SJCRH30 (cell line): ENCODE results near the gene LINC01488. TPM values are rescaled to one million over a fixed set of nuclear protein-coding genes. Genes with fewer than 3 reads are reported as not detected.

Source experiments
- DNase-seq, 2 experiments: peaks; one replicate each; pipeline ENCODE4 v3.0.0-alpha.2; 2015 to 2020
- H3K27ac ChIP-seq: fragments of 250-450 bp; sonication (Bioruptor Pico); 2 replicates; pipeline ENCODE4 v1.5.1; 2020; ENCODE audit warnings: mild to moderate bottlenecking, moderate library complexity
- H3K27me3 ChIP-seq: fragments of 250-450 bp; sonication (Bioruptor Pico); 2 replicates; pipeline ENCODE4 v1.5.1; 2020; ENCODE audit warnings: mild to moderate bottlenecking, moderate library complexity
- H3K36me3 ChIP-seq: fragments of 250-450 bp; sonication (Bioruptor Pico); 2 replicates; pipeline ENCODE4 v1.5.1; 2020; ENCODE audit warnings: mild to moderate bottlenecking, moderate library complexity
- H3K4me1 ChIP-seq: fragments of 250-450 bp; sonication (Bioruptor Pico); 2 replicates; pipeline ENCODE4 v1.5.1; 2020; ENCODE audit warnings: mild to moderate bottlenecking, moderate library complexity
- H3K4me3 ChIP-seq: fragments of 250-450 bp; sonication (Bioruptor Pico); 2 replicates; pipeline ENCODE4 v1.5.1; 2020; ENCODE audit warnings: mild to moderate bottlenecking, moderate library complexity
- H3K9me3 ChIP-seq: fragments of 250-450 bp; sonication (Bioruptor Pico); replicated peaks from 2 replicates; pipeline ENCODE4 v1.5.1; 2020; ENCODE audit warnings: mild to moderate bottlenecking, moderate library complexity
- total RNA-seq: library from RNA; depleted of rRNA; stranded (reverse); fragments of >200 nt; shearing (Covaris generic); gene quantifications from 2 replicates; pipeline ENCODE4 v1.2.3, GENCODE V29; 2014

LINC01488 gene
- total RNA-seq, 1 experiment from 2014 or later: not detected

DNA sequence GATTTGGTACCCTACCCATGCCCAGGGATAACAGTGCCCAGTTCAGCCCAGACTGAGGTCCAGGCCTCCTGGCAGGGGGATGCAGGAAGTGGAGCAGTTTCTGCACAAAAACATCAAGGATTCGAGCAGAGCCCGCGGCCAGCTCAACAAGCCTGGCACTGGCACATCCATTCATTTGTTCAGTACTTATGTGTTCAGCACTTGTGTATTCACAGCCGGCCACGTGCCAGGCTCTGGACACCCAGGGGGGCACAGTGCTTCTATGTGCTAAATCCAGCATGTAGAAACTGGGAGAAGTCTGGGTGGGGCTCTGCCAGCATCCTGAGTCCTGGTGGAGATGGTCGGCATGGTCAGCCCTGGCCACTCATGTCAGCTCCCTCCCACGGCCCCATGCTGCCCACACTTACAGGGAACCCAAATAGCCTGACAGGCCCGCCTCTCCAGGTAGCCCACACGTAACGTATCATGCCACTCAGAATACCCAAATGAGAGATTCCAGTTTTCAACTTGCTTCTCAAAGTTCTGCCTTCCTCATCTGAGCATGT lies 28.5 kb downstream of the LINC01488 start:
- no peaks in the 10 kb centered on the region for H3K9me3 ChIP-seq
- no peaks in the 10 kb centered on the region for H3K4me1 ChIP-seq
- no peak for DNase-seq
- no peak overlapping the region for H3K27ac ChIP-seq
- H3K4me3 ChIP-seq: no peak overlapping the region
- no peaks in the 10 kb centered on the region for H3K36me3 ChIP-seq
- H3K27me3 ChIP-seq: peaks cover 11% of the 10 kb centered on the region; the same call in 1 of the 2 replicates

GRCh38 chr11:69510471-69511357 lies 29.3 kb downstream of the LINC01488 start:
- Histone ChIP-seq H3K9me3 (no peaks in the 10 kb centered on the region), H3K27me3 (peaks cover 11% of the 10 kb centered on the region; the same call in 1 of the 2 replicates), H3K4me1 (no peaks in the 10 kb centered on the region), H3K27ac (no peak overlapping the region), H3K4me3 (no peak overlapping the region), H3K36me3 (no peaks in the 10 kb centered on the region)
- no peak for DNase-seq

GRCh38 chr11:69511358-69512055 lies 30.0 kb downstream of the LINC01488 start:
- Histone ChIP-seq H3K36me3 (no peaks in the 10 kb centered on the region), H3K4me1 (no peaks in the 10 kb centered on the region), H3K4me3 (no peak overlapping the region), H3K9me3 (no peaks in the 10 kb centered on the region), H3K27me3 (peaks cover 11% of the 10 kb centered on the region; the same call in 1 of the 2 replicates), H3K27ac (no peak overlapping the region)
- DNase-seq: no peak

- H3K4me1 ChIP-seq: no peaks in the 10 kb centered on the region
- DNase-seq: no peak
- H3K36me3 ChIP-seq: no peaks in the 10 kb centered on the region
- no peaks in the 10 kb centered on the region for H3K9me3 ChIP-seq
- no peak overlapping the region for H3K4me3 ChIP-seq
- no peak overlapping the region for H3K27ac ChIP-seq
- peaks cover 11% of the 10 kb centered on the region; the same call in 1 of the 2 replicates for H3K27me3 ChIP-seq
These were observed 30.7 kb downstream of the LINC01488 start for GRCh38 chr11:69512136-69512535.

GRCh38 chr11:69512790-69513189 lies 31.3 kb downstream of the LINC01488 start:
- H3K36me3 ChIP-seq: no peaks in the 10 kb centered on the region
- H3K9me3 ChIP-seq: no peaks in the 10 kb centered on the region
- no peak overlapping the region for H3K27ac ChIP-seq
- no peaks in the 10 kb centered on the region for H3K4me1 ChIP-seq
- peaks cover 11% of the 10 kb centered on the region; the same call in 1 of the 2 replicates for H3K27me3 ChIP-seq
- DNase-seq: no peak
- no peak overlapping the region for H3K4me3 ChIP-seq

- Histone ChIP-seq H3K4me3 (no peak overlapping the region), H3K27ac (no peak overlapping the region), H3K9me3 (no peaks in the 10 kb centered on the region), H3K27me3 (peaks cover 11% of the 10 kb centered on the region; the same call in 1 of the 2 replicates), H3K4me1 (no peaks in the 10 kb centered on the region), H3K36me3 (no peaks in the 10 kb centered on the region)
- no peak for DNase-seq
These were observed 31.7 kb downstream of the LINC01488 start for GRCh38 chr11:69513196-69513595.

- peaks cover 7% of the 10 kb centered on the region; the same call in 1 of the 2 replicates for H3K27me3 ChIP-seq
These were observed 32.3 kb downstream of the LINC01488 start for GRCh38 chr11:69513663-69514224.

GRCh38 chr11:69514771-69515170 lies 33.3 kb downstream of the LINC01488 start:
- no peak overlapping the region for H3K4me3 ChIP-seq
- no peak for DNase-seq
- no peaks in the 10 kb centered on the region for H3K4me1 ChIP-seq
- H3K36me3 ChIP-seq: no peaks in the 10 kb centered on the region
- H3K9me3 ChIP-seq: no peaks in the 10 kb centered on the region
- H3K27ac ChIP-seq: no peak overlapping the region
- 0 out of 2 replicates have a peak, but pooled peaks cover 4% of the 10 kb centered on the region for H3K27me3 ChIP-seq

More at GRCh38 chr11:69513663-69514224, 32.3 kb downstream of the LINC01488 start:
- Histone ChIP-seq H3K4me1 (no peaks in the 10 kb centered on the region), H3K27ac (no peak overlapping the region), H3K36me3 (no peaks in the 10 kb centered on the region), H3K9me3 (no peaks in the 10 kb centered on the region), H3K4me3 (no peak overlapping the region)
- no peak for DNase-seq

- H3K36me3 ChIP-seq: no peaks in the 10 kb centered on the region
- H3K27me3 ChIP-seq: 0 out of 2 replicates have a peak, but pooled peaks cover 4% of the 10 kb centered on the region
- no peak for DNase-seq
- no peak overlapping the region for H3K27ac ChIP-seq
- no peaks in the 10 kb centered on the region for H3K4me1 ChIP-seq
- no peaks in the 10 kb centered on the region for H3K9me3 ChIP-seq
- H3K4me3 ChIP-seq: no peak overlapping the region
These were observed 34.1 kb downstream of the LINC01488 start for GRCh38 chr11:69515271-69516245.

- no peak overlapping the region for H3K27ac ChIP-seq
- 0 out of 2 replicates have a peak, but pooled peaks cover 1% of the 10 kb centered on the region for H3K27me3 ChIP-seq
- H3K36me3 ChIP-seq: no peaks in the 10 kb centered on the region
- no peak overlapping the region for H3K4me3 ChIP-seq
- H3K4me1 ChIP-seq: no peaks in the 10 kb centered on the region
- no peaks in the 10 kb centered on the region for H3K9me3 ChIP-seq
- DNase-seq: no peak
These were observed 35.1 kb downstream of the LINC01488 start for GRCh38 chr11:69516526-69516925.

DNA sequence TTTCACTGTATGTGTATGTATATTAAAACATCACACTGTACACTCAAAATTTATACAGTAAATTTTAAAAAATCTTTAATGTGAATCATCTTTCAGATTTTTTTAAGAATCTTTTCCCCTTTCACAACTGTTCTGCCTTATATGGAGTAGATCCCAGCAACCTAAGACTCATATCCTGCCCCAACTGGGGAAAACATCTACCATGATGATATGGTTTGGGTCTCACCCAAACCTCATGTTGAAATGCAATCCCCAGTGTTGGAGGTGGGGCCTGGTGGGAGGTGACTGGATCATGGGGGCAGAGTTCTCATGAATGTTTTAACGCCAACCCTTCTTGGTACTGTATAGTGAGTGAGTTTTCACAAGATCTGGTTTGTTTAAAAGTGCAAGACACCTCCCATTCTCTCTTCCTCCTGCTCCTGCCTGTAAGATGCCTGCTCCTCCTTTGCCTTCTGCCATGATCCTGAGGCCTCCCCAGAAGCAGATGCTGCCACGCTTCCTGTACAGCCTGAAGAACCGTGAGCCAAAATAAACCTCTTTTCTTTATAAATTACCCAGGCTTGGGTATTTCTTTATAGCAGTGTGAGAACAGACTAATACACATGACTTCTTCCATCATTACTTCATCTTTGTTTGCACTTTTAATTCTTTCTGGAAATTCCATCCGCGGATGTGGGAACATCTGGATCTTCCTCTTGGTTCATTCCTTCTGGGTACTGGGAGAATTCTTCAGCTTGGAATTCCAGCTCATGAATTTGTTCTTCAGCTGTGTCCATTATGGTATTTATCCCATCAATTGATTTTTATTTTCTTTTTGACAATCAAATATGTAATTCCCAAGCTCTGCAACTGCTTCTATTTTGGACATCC lies 36.9 kb downstream of the LINC01488 start:
- Histone ChIP-seq H3K36me3 (no peaks in the 10 kb centered on the region), H3K4me1 (no peaks in the 10 kb centered on the region), H3K4me3 (no peak overlapping the region), H3K27ac (no peak overlapping the region), H3K9me3 (no peaks in the 10 kb centered on the region), H3K27me3 (no peaks in the 10 kb centered on the region)
- no peak for DNase-seq

- no peaks in the 10 kb centered on the region for H3K9me3 ChIP-seq
- no peaks in the 10 kb centered on the region for H3K27me3 ChIP-seq
- H3K4me3 ChIP-seq: no peak overlapping the region
- no peak for DNase-seq
- no peak overlapping the region for H3K27ac ChIP-seq
- H3K4me1 ChIP-seq: no peaks in the 10 kb centered on the region
- no peaks in the 10 kb centered on the region for H3K36me3 ChIP-seq
These were observed 38.9 kb downstream of the LINC01488 start for GRCh38 chr11:69520186-69520916.
